Adrenal gland (tissue), 5 donors: ENCODE data around the gene KRT77.

ENCODE experiments used
- POLR2A ChIP-seq, 2 donors: fragments of 450-650 bp; IDR thresholded peaks; one replicate each; pipeline ENCODE4 v1.6.1; 2017; ENCODE audit warnings: antibody characterized with exemption in 2 of 2, mild to moderate bottlenecking in 2 of 2, moderate library complexity in 1 of 2
- TF ChIP-seq, protein P1 (sequence below), 6 experiments: fragments of 450-650 bp in 4 of 6; fragments of 200-600 bp in 2 of 6; sonication (generic) in 1 of 6; IDR thresholded peaks; 1 replicate in 5 of 6; 2 replicates in 1 of 6; pipeline versions ENCODE4 v1.5.1 to v1.8.0; 2016 to 2021; ENCODE audit warnings: antibody characterized with exemption in 6 of 6, mild to moderate bottlenecking in 2 of 6, moderate library complexity in 1 of 6
- donor health status: DM: no; HTN: no; CAD: no.

- TF ChIP-seq, protein P1, sequence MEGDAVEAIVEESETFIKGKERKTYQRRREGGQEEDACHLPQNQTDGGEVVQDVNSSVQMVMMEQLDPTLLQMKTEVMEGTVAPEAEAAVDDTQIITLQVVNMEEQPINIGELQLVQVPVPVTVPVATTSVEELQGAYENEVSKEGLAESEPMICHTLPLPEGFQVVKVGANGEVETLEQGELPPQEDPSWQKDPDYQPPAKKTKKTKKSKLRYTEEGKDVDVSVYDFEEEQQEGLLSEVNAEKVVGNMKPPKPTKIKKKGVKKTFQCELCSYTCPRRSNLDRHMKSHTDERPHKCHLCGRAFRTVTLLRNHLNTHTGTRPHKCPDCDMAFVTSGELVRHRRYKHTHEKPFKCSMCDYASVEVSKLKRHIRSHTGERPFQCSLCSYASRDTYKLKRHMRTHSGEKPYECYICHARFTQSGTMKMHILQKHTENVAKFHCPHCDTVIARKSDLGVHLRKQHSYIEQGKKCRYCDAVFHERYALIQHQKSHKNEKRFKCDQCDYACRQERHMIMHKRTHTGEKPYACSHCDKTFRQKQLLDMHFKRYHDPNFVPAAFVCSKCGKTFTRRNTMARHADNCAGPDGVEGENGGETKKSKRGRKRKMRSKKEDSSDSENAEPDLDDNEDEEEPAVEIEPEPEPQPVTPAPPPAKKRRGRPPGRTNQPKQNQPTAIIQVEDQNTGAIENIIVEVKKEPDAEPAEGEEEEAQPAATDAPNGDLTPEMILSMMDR (IDR thresholded peaks at IDR 0.05) = no peak
- no peak for TF ChIP-seq POLR2A (IDR thresholded peaks at IDR 0.05)
These were observed 4.7 kb upstream of the KRT77 start for GRCh38 chr12:52708010-52708409.
